ENCODE data around the gene KCNMA1. TPM values are rescaled to one million over a fixed set of nuclear protein-coding genes. Genes with fewer than 3 reads are reported as not detected.

KCNMA1 gene
- total RNA-seq, 2 donors from 2014 or later: 29.1 to 37.9 TPM

- intact Hi-C loops (cut with DNase I): no loop called here
- no peaks in the 10 kb centered on the region for H3K36me3 ChIP-seq
- WGBS: 3% methylated on average over 5 of the region's 5 CpGs
- no peaks in the 10 kb centered on the region for H3K4me1 ChIP-seq (replicated peaks)
- no peak overlapping the region for H3K4me3 ChIP-seq
- no peak for DNase-seq (ENCODE audit: low spot score)
- no peaks in the 10 kb centered on the region for H3K9me3 ChIP-seq
- no peak for TF ChIP-seq POLR2A (IDR thresholded peaks at IDR 0.05)
- no peak for TF ChIP-seq CTCF (IDR thresholded peaks at IDR 0.05)
- no peak for TF ChIP-seq POLR2AphosphoS5 (IDR thresholded peaks at IDR 0.05)
- no peaks in the 10 kb centered on the region for H3K27me3 ChIP-seq (replicated peaks; ENCODE audit: insufficient read depth)
- peak overlapping the region; percentile 10 to 42 for H3K27ac ChIP-seq
Observed at GRCh38 chr10:77386838-77387237, 250.8 kb downstream of the KCNMA1 start.

DNA sequence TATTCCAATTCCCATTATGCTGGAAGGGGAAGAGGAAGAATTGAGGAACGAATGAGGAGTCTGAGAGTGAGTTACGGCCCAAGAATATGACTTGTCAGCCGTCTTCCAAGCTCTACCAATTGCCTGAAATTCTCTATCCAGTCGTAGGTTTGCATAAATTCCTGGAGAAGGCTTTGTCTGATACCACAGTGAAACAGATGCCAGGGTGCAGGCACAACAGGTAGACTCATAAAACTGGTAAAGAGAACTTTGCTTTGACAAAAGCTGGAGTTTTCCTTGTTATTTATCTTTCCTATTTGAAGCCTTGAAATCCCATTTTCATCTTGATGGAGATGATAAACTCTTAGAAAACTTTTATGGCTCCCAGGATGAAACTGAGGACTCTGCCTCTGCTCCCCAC lies 251.2 kb downstream of the KCNMA1 start:
- no peak for TF ChIP-seq CTCF (IDR thresholded peaks at IDR 0.05)
- no peak for TF ChIP-seq POLR2AphosphoS5 (IDR thresholded peaks at IDR 0.05)
- TF ChIP-seq POLR2A (IDR thresholded peaks at IDR 0.05): no peak
- DNase-seq (ENCODE audit: low spot score): no peak
- no peak overlapping the region for H3K4me3 ChIP-seq
- peak overlapping the region; percentile 10 to 42 for H3K27ac ChIP-seq
- no peaks in the 10 kb centered on the region for H3K9me3 ChIP-seq
- no peaks in the 10 kb centered on the region for H3K27me3 ChIP-seq (replicated peaks; ENCODE audit: insufficient read depth)
- no peaks in the 10 kb centered on the region for H3K36me3 ChIP-seq
- H3K4me1 ChIP-seq (replicated peaks): no peaks in the 10 kb centered on the region
- 18% methylated on average over 4 of the region's 4 CpGs for WGBS
- intact Hi-C loops (cut with DNase I): no loop called here

- 87% methylated on average over 2 of the region's 2 CpGs for WGBS
Observed at GRCh38 chr10:77385315-77385714, 252.3 kb downstream of the KCNMA1 start.

GRCh38 chr10:77383861-77384553 lies 253.6 kb downstream of the KCNMA1 start:
- Histone ChIP-seq H3K36me3 (no peaks in the 10 kb centered on the region), H3K27ac (no peak overlapping the region), H3K9me3 (no peaks in the 10 kb centered on the region), H3K27me3 (replicated peaks; ENCODE audit: insufficient read depth) (no peaks in the 10 kb centered on the region), H3K4me3 (no peak overlapping the region), H3K4me1 (replicated peaks) (no peaks in the 10 kb centered on the region)
- 83% methylated on average over 14 of the region's 14 CpGs for WGBS
- intact Hi-C loops (cut with DNase I): no loop called here
- DNase-seq (ENCODE audit: low spot score): no peak
- no peak for TF ChIP-seq CTCF (IDR thresholded peaks at IDR 0.05)
- TF ChIP-seq POLR2A (IDR thresholded peaks at IDR 0.05): no peak
- TF ChIP-seq POLR2AphosphoS5 (IDR thresholded peaks at IDR 0.05): no peak

More at GRCh38 chr10:77385315-77385714, 252.3 kb downstream of the KCNMA1 start:
- Histone ChIP-seq H3K36me3 (no peaks in the 10 kb centered on the region), H3K4me3 (no peak overlapping the region), H3K27me3 (replicated peaks; ENCODE audit: insufficient read depth) (no peaks in the 10 kb centered on the region), H3K4me1 (replicated peaks) (no peaks in the 10 kb centered on the region), H3K27ac (no peak overlapping the region), H3K9me3 (no peaks in the 10 kb centered on the region)
- no peak for DNase-seq (ENCODE audit: low spot score)
- TF ChIP-seq POLR2A (IDR thresholded peaks at IDR 0.05) (no peak), POLR2AphosphoS5 (IDR thresholded peaks at IDR 0.05) (no peak), CTCF (IDR thresholded peaks at IDR 0.05) (no peak)
- intact Hi-C loops (cut with DNase I): no loop called here

- H3K27ac ChIP-seq: no peak overlapping the region
- no peak overlapping the region for H3K4me3 ChIP-seq
- no peak for DNase-seq (ENCODE audit: low spot score)
- no peaks in the 10 kb centered on the region for H3K9me3 ChIP-seq
- 70% methylated on average over 4 of the region's 4 CpGs for WGBS
- no peaks in the 10 kb centered on the region for H3K27me3 ChIP-seq (replicated peaks; ENCODE audit: insufficient read depth)
- H3K36me3 ChIP-seq: no peaks in the 10 kb centered on the region
- intact Hi-C loops (cut with DNase I): no loop called here
- TF ChIP-seq POLR2AphosphoS5 (IDR thresholded peaks at IDR 0.05): peak; percentile 72
- no peak for TF ChIP-seq CTCF (IDR thresholded peaks at IDR 0.05)
- no peak for TF ChIP-seq POLR2A (IDR thresholded peaks at IDR 0.05)
- H3K4me1 ChIP-seq (replicated peaks): no peaks in the 10 kb centered on the region
Observed at GRCh38 chr10:77381750-77382149, 255.9 kb downstream of the KCNMA1 start.
